ENCODE data around the gene CNTNAP2. TPM values are rescaled to one million over a fixed set of nuclear protein-coding genes. Genes with fewer than 3 reads are reported as not detected.

The CNTNAP2 gene
- total RNA-seq, 1 experiment from 2014 or later, result 0.03 TPM

DNA sequence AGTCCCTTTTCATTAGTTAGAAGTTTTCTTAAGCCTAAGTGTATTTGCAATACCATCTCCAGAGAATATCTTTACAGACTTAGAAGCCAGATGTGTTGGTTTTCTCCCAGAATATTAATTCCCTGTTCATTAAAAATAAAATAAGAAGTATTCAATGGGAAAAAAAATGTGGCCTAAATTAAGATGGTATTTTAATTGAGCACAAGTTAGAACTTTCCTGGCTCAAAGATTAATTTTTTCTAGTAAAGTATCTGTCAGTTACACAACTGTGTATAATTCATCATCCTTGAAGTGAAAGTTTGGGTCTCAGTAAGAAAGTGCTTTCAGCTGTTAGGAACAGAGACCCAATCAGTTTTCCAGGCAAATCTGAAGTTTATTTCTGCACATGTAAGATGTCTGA lies 1294.5 kb downstream of the CNTNAP2 start:
- H3K27me3 ChIP-seq (ENCODE audit: control insufficient read depth, insufficient read depth, low read length), result no peaks in the 10 kb centered on the region
- no peak overlapping the region for H3K27ac ChIP-seq (ENCODE audit: low read length)
- CTCF ChIA-PET, result no interaction called here
- intact Hi-C loops (cut with micrococcal nuclease; ENCODE audit: unreplicated experiment) (no loop called here), in situ Hi-C loops (cut with HindIII; ENCODE audit: low pct_unique_long_range_greater_than_20kb, low sequenced_read_pairs) (no loop called here)
- DNase-seq (ENCODE audit: low read depth, low spot score), result no peak
- no peak for ATAC-seq
- POLR2A ChIA-PET, result no interaction called here
- no peak overlapping the region for H3K4me3 ChIP-seq (ENCODE audit: low read depth in 2 of 2, low read length in 2 of 2)
- no peaks in the 10 kb centered on the region for H3K36me3 ChIP-seq (ENCODE audit: control insufficient read depth, insufficient read depth, low read length)
- no TSS peak for BruUV-seq (replicated peaks)
- no peaks in the 10 kb centered on the region for H3K4me1 ChIP-seq (ENCODE audit: control insufficient read depth, insufficient read depth, low read length)
- TF ChIP-seq POLR2AphosphoS5 (IDR thresholded peaks at IDR 0.05; ENCODE audit: low read depth, low read length) (no peak), TCF7L2 (IDR thresholded peaks at IDR 0.05; ENCODE audit: low read depth, low read length) (no peak), SIN3A (IDR thresholded peaks at IDR 0.05; ENCODE audit: borderline replicate concordance, insufficient read depth, low read depth, low read length) (no peak)
- TF ChIP-seq, protein P1, sequence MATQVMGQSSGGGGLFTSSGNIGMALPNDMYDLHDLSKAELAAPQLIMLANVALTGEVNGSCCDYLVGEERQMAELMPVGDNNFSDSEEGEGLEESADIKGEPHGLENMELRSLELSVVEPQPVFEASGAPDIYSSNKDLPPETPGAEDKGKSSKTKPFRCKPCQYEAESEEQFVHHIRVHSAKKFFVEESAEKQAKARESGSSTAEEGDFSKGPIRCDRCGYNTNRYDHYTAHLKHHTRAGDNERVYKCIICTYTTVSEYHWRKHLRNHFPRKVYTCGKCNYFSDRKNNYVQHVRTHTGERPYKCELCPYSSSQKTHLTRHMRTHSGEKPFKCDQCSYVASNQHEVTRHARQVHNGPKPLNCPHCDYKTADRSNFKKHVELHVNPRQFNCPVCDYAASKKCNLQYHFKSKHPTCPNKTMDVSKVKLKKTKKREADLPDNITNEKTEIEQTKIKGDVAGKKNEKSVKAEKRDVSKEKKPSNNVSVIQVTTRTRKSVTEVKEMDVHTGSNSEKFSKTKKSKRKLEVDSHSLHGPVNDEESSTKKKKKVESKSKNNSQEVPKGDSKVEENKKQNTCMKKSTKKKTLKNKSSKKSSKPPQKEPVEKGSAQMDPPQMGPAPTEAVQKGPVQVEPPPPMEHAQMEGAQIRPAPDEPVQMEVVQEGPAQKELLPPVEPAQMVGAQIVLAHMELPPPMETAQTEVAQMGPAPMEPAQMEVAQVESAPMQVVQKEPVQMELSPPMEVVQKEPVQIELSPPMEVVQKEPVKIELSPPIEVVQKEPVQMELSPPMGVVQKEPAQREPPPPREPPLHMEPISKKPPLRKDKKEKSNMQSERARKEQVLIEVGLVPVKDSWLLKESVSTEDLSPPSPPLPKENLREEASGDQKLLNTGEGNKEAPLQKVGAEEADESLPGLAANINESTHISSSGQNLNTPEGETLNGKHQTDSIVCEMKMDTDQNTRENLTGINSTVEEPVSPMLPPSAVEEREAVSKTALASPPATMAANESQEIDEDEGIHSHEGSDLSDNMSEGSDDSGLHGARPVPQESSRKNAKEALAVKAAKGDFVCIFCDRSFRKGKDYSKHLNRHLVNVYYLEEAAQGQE (IDR thresholded peaks at IDR 0.05; ENCODE audit: insufficient read depth in 1 of 2, low read depth in 2 of 2, low read length in 1 of 2), result no peak
- TF ChIP-seq, protein P2, sequence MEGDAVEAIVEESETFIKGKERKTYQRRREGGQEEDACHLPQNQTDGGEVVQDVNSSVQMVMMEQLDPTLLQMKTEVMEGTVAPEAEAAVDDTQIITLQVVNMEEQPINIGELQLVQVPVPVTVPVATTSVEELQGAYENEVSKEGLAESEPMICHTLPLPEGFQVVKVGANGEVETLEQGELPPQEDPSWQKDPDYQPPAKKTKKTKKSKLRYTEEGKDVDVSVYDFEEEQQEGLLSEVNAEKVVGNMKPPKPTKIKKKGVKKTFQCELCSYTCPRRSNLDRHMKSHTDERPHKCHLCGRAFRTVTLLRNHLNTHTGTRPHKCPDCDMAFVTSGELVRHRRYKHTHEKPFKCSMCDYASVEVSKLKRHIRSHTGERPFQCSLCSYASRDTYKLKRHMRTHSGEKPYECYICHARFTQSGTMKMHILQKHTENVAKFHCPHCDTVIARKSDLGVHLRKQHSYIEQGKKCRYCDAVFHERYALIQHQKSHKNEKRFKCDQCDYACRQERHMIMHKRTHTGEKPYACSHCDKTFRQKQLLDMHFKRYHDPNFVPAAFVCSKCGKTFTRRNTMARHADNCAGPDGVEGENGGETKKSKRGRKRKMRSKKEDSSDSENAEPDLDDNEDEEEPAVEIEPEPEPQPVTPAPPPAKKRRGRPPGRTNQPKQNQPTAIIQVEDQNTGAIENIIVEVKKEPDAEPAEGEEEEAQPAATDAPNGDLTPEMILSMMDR (IDR thresholded peaks at IDR 0.05), result no peak
- no peaks in the 10 kb centered on the region; the same call in 1 of the 2 replicates for H3K9me3 ChIP-seq (ENCODE audit: control insufficient read depth, insufficient read depth, low read depth, low read length)

DNA sequence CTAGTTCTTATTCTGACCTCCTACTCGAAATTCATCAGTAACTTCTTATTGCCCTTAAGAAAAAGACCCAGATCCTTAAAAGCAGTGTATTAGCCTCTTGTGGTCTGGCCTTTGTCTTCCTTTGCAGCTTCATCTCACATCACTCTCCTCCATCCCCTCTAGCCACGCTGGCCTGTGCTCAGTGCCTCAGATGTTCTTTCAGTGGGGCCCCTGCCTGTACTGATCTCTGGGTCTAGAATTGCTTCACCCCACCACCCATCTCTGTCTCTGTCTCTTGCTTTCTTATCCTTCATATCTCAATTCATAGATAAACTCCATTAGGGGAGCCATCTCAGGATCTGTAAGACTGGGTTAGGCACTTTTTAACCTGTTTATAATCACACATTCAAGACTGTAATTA lies 1295.5 kb downstream of the CNTNAP2 start:
- no peak overlapping the region for H3K27ac ChIP-seq (ENCODE audit: low read length)
- H3K36me3 ChIP-seq (ENCODE audit: control insufficient read depth, insufficient read depth, low read length), result no peaks in the 10 kb centered on the region
- no peak overlapping the region for H3K4me3 ChIP-seq (ENCODE audit: low read depth in 2 of 2, low read length in 2 of 2)
- no peak for TF ChIP-seq POLR2AphosphoS5 (IDR thresholded peaks at IDR 0.05; ENCODE audit: low read depth, low read length)
- TF ChIP-seq, protein P2 (IDR thresholded peaks at IDR 0.05), result no peak
- TF ChIP-seq TCF7L2 (IDR thresholded peaks at IDR 0.05; ENCODE audit: low read depth, low read length), result no peak
- no peak for TF ChIP-seq SIN3A (IDR thresholded peaks at IDR 0.05; ENCODE audit: borderline replicate concordance, insufficient read depth, low read depth, low read length)
- TF ChIP-seq, protein P1 (IDR thresholded peaks at IDR 0.05; ENCODE audit: insufficient read depth in 1 of 2, low read depth in 2 of 2, low read length in 1 of 2), result no peak
- intact Hi-C loops (cut with micrococcal nuclease; ENCODE audit: unreplicated experiment), result no loop called here
- in situ Hi-C loops (cut with HindIII; ENCODE audit: low pct_unique_long_range_greater_than_20kb, low sequenced_read_pairs), result no loop called here
- DNase-seq (ENCODE audit: low read depth, low spot score) (no peak), ATAC-seq (no peak)
- CTCF ChIA-PET, result no interaction called here
- H3K9me3 ChIP-seq (ENCODE audit: control insufficient read depth, insufficient read depth, low read depth, low read length), result no peaks in the 10 kb centered on the region; the same call in 1 of the 2 replicates
- BruUV-seq (replicated peaks), result no TSS peak
- no peaks in the 10 kb centered on the region for H3K4me1 ChIP-seq (ENCODE audit: control insufficient read depth, insufficient read depth, low read length)
- POLR2A ChIA-PET, result no interaction called here
- no peaks in the 10 kb centered on the region for H3K27me3 ChIP-seq (ENCODE audit: control insufficient read depth, insufficient read depth, low read length)
